H1 (cell line): ENCODE data around the gene RPL7L1. TPM values are rescaled to one million over a fixed set of nuclear protein-coding genes. Genes with fewer than 3 reads are reported as not detected.

ENCODE experiments used
- CTCF ChIA-PET: fragments of 300-600 bp; sonication (Branson Sonifier 250); formaldehyde crosslinking; loops from one replicate; lab custom pipeline; 2021; ENCODE audit not compliant: partially characterized antibody; lab: Charles Lee
- POLR2A ChIA-PET: fragments of 300-600 bp; sonication (Branson Sonifier 250); formaldehyde crosslinking; loops from one replicate; lab custom pipeline; 2021; ENCODE audit warnings: inconsistent platforms; ENCODE audit not compliant: partially characterized antibody; lab: Charles Lee
- DNase-seq, 2 experiments: peaks; one replicate each; pipeline versions ENCODE4 v3.0.0 to v3.0.0-alpha.2; 2010 to 2022; ENCODE audit warnings: low spot score in 2 of 2, low read depth in 1 of 2, mixed read lengths in 1 of 2
- FAIRE-seq: peaks from 2 replicates; lab custom pipeline; 2011; peaks lifted over from hg19 to GRCh38; lab: Jason Lieb, UNC
- H2AFZ ChIP-seq: 2 replicates; pipeline ENCODE4 v1.8.1; 2012; ENCODE audit warnings: low read length, inconsistent platforms
- H2AK5ac ChIP-seq: 2 replicates; pipeline ENCODE4 v1.6.1; 2013; ENCODE audit warnings: low read depth, low read length
- H2BK120ac ChIP-seq: replicated peaks from 2 replicates; pipeline ENCODE3; 2013; ENCODE audit warnings: low read depth, low read length, inconsistent platforms
- H2BK12ac ChIP-seq: 2 replicates; pipeline ENCODE4 v1.6.1; 2013; ENCODE audit warnings: low read depth, low read length
- H2BK15ac ChIP-seq: 2 replicates; pipeline ENCODE4 v1.6.1; 2013; ENCODE audit warnings: low read length
- H2BK20ac ChIP-seq: 2 replicates; pipeline ENCODE4 v1.6.1; 2013; ENCODE audit warnings: low read length
- H2BK5ac ChIP-seq: 2 replicates; pipeline ENCODE4 v1.6.1; 2013; ENCODE audit warnings: low read depth, low read length
- H3K14ac ChIP-seq: 2 replicates; pipeline ENCODE4 v1.6.1; 2013; ENCODE audit warnings: inconsistent platforms; ENCODE audit not compliant: insufficient read length
- H3K18ac ChIP-seq: 2 replicates; pipeline ENCODE4 v1.6.1; 2013; ENCODE audit warnings: low read length; ENCODE audit errors: extremely low read depth
- H3K23ac ChIP-seq: 2 replicates; pipeline ENCODE4 v1.6.1; 2013; ENCODE audit warnings: inconsistent platforms; ENCODE audit not compliant: insufficient read length
- H3K23me2 ChIP-seq: 2 replicates; pipeline ENCODE4 v1.6.1; 2013; ENCODE audit warnings: low read depth, low read length
- H3K27ac ChIP-seq: 2 replicates; pipeline ENCODE4 v1.6.1; 2011; ENCODE audit warnings: low read depth, low read length, inconsistent platforms
- H3K27me3 ChIP-seq, 4 experiments: replicated peaks in 1 of 4; 1 replicate in 1 of 4; 2 replicates in 3 of 4; pipeline versions ENCODE4 v1.6.1 to v1.8.1; 2011 to 2013; ENCODE audit warnings: low read length in 3 of 4, mild to moderate bottlenecking in 3 of 4, inconsistent platforms in 2 of 4, mixed read lengths in 2 of 4, moderate library complexity in 1 of 4; ENCODE audit not compliant: control insufficient read depth in 3 of 4, insufficient read depth in 3 of 4; ENCODE audit errors: extremely low read depth in 1 of 4
- H3K36me3 ChIP-seq, 4 experiments: 2 replicates each; pipeline versions ENCODE4 v1.6.1 to v1.8.1; 2011 to 2013; ENCODE audit warnings: mild to moderate bottlenecking in 4 of 4, low read length in 3 of 4, moderate library complexity in 2 of 4, control low read depth in 1 of 4, inconsistent platforms in 1 of 4; ENCODE audit not compliant: insufficient read depth in 4 of 4, control insufficient read depth in 2 of 4
- H3K4ac ChIP-seq: replicated peaks from 2 replicates; pipeline ENCODE3; 2013; ENCODE audit warnings: low read length, low read depth, mixed read lengths, inconsistent platforms; ENCODE audit not compliant: insufficient read length
- H3K4me1 ChIP-seq, 4 experiments: replicated peaks in 1 of 4; 1 replicate in 1 of 4; 2 replicates in 3 of 4; pipeline versions ENCODE4 v1.6.1 to v1.8.1; 2011 to 2013; ENCODE audit warnings: low read length in 3 of 4, inconsistent platforms in 2 of 4, mixed read lengths in 1 of 4; ENCODE audit not compliant: insufficient read depth in 4 of 4, control insufficient read depth in 3 of 4
- H3K4me2 ChIP-seq, 2 experiments: 2 replicates each; pipeline versions ENCODE4 v1.6.1 to v1.8.1; 2011 to 2013; ENCODE audit warnings: low read depth in 2 of 2, low read length in 2 of 2, control low read depth in 1 of 2, inconsistent platforms in 1 of 2, mild to moderate bottlenecking in 1 of 2; ENCODE audit not compliant: insufficient read depth in 1 of 2
- H3K4me3 ChIP-seq, 4 experiments: fragments of 200-600, 300-600 bp in 1 of 4; sonication (generic), shearing (Covaris generic), sonication (Bioruptor Twin) in 1 of 4; 2 replicates each; pipeline versions ENCODE4 v1.5.1 to v1.8.1; 2011 to 2016; ENCODE audit warnings: low read length in 4 of 4, low read depth in 3 of 4, control low read depth in 2 of 4, inconsistent platforms in 2 of 4, mild to moderate bottlenecking in 2 of 4, mixed read lengths in 1 of 4, moderate library complexity in 1 of 4; ENCODE audit not compliant: insufficient read depth in 2 of 4; ENCODE audit errors: extremely low read depth in 1 of 4
- H3K56ac ChIP-seq: replicated peaks from 2 replicates; pipeline ENCODE3; 2013; ENCODE audit warnings: low read depth, mild to moderate bottlenecking, mixed read lengths, low read length, inconsistent platforms; ENCODE audit not compliant: insufficient read length
- H3K79me1 ChIP-seq: 2 replicates; pipeline ENCODE4 v1.6.1; 2013; ENCODE audit warnings: low read depth, low read length, control low read depth
- H3K79me2 ChIP-seq, 2 experiments: 2 replicates each; pipeline versions ENCODE4 v1.6.1 to v1.8.1; 2012 to 2013; ENCODE audit warnings: low read length in 2 of 2, mild to moderate bottlenecking in 2 of 2, inconsistent platforms in 1 of 2; ENCODE audit not compliant: insufficient read depth in 2 of 2, control insufficient read depth in 1 of 2
- H3K9ac ChIP-seq, 4 experiments: replicated peaks in 1 of 4; 1 replicate in 1 of 4; 2 replicates in 3 of 4; pipeline versions ENCODE4 v1.6.1 to v1.8.1; 2011 to 2013; ENCODE audit warnings: low read depth in 3 of 4, low read length in 3 of 4, control low read depth in 2 of 4, mild to moderate bottlenecking in 2 of 4, moderate library complexity in 2 of 4, inconsistent platforms in 1 of 4; ENCODE audit errors: extremely low read depth in 1 of 4
- H3K9me3 ChIP-seq, 2 experiments: 2 replicates each; pipeline versions ENCODE4 v1.6.1 to v1.8.1; 2012 to 2013; ENCODE audit warnings: mild to moderate bottlenecking in 2 of 2, moderate library complexity in 2 of 2, control low read depth in 1 of 2, inconsistent platforms in 1 of 2, low read depth in 1 of 2, low read length in 1 of 2, mixed read lengths in 1 of 2; ENCODE audit not compliant: insufficient read depth in 2 of 2
- H4K20me1 ChIP-seq, 2 experiments: replicated peaks in 1 of 2; 2 replicates each; pipeline versions ENCODE3 to v1.8.1; 2011 to 2013; ENCODE audit warnings: inconsistent platforms in 2 of 2, low read length in 2 of 2, mild to moderate bottlenecking in 1 of 2; ENCODE audit not compliant: insufficient read depth in 2 of 2, control insufficient read depth in 1 of 2
- H4K5ac ChIP-seq: 2 replicates; pipeline ENCODE4 v1.6.1; 2013; ENCODE audit warnings: low read length, low read depth, mixed read lengths, inconsistent platforms; ENCODE audit not compliant: insufficient read length
- H4K8ac ChIP-seq: 2 replicates; pipeline ENCODE4 v1.8.0; 2013; ENCODE audit warnings: mild to moderate bottlenecking, moderate library complexity, low read length, inconsistent platforms; ENCODE audit not compliant: insufficient read depth; ENCODE audit errors: extremely low read depth
- H4K91ac ChIP-seq: replicated peaks from 2 replicates; pipeline ENCODE3; 2013; ENCODE audit warnings: low read length, mixed read lengths, inconsistent platforms; ENCODE audit not compliant: insufficient read length
- SP4 ChIP-seq: IDR thresholded peaks from 2 replicates; pipeline ENCODE4 v1.6.1; 2012; ENCODE audit warnings: low read length, inconsistent platforms
- WGBS, 2 experiments: shearing (Covaris generic) in 1 of 2; methylation state at CpG; one replicate each; pipeline versions ENCODE4 v1.1.6 to v1.1.7; 2013 to 2015; ENCODE audit warnings: low lambda C conversion rate in 2 of 2, mixed read lengths in 2 of 2, inconsistent platforms in 1 of 2, low coverage in 1 of 2, missing lambda C conversion rate in 1 of 2; ENCODE audit not compliant: insufficient replicate concordance in 2 of 2, insufficient coverage in 1 of 2, insufficient read length in 1 of 2; ENCODE audit errors: extremely low coverage in 1 of 2, missing lambda C conversion rate in 1 of 2; 5-methylcytosine and 5-hydroxymethylcytosine counted together
- polyA plus RNA-seq, 7 experiments: library from polyadenylated mRNA; depleted of rRNA in 3 of 7; stranded (reverse) in 5 of 7; unstranded in 2 of 7; fragments of >200 nt in 5 of 7; fragments of 200-250 nt in 2 of 7; gene quantifications; 1 replicate in 5 of 7; 2 replicates in 1 of 7; 4 replicates in 1 of 7; pipeline versions ENCODE4 v1.2.1 to v1.2.3, GENCODE V29; 2011 to 2013; ENCODE audit warnings: missing spikeins in 2 of 7, mixed read lengths in 2 of 7
- total RNA-seq: library from RNA; stranded (reverse); fragmentation: NEBNext Ultra II Directional; extraction: Animal tissue kit (Norgen Biotek cat#: 25700); gene quantifications from 2 replicates; pipeline ENCODE4 v1.2.1, GENCODE V29; 2021

The RPL7L1 gene
- total and polyA plus RNA-seq, 2 of the 8 experiments (the other 6 are each of a cell fraction or from before 2014, with no cell fraction given) = 31.0 to 117 TPM

GRCh38 chr6:42935322-42935721 lies 55.9 kb downstream of the RPL7L1 start:
- no peak overlapping the region for H2BK20ac ChIP-seq
- peaks cover 0 to 5% of the 10 kb centered on the region in 2 experiments for H4K20me1 ChIP-seq
- no peak overlapping the region for H3K27ac ChIP-seq
- FAIRE-seq = no peak
- no peak overlapping the region for H3K4ac ChIP-seq
- no peak overlapping the region for H3K4me2 ChIP-seq
- ChIA-PET CTCF (interaction anchor here (0.6 to 1.3 kb wide), 3 partner anchors 10 to 45 kb away, joined by 3 to 4 read pairs (median 3); a partner anchor contains a TSS), POLR2A (interaction anchor here (0.9 to 1.6 kb wide), 3 partner anchors 8 to 25 kb away, joined by 3 to 4 read pairs (median 4); partner anchors contain the start of gene GNMT)
- H3K79me1 ChIP-seq = peaks cover 13% of the 10 kb centered on the region; the same call in 1 of the 2 replicates
- H3K9ac ChIP-seq = no peak overlapping the region
- H3K9me3 ChIP-seq = no peaks in the 10 kb centered on the region
- peaks cover 3% of the 10 kb centered on the region for H3K23me2 ChIP-seq
- peaks cover 0 to 7% (median 4%) of the 10 kb centered on the region in 4 experiments; a peak in 4 of 7 replicates for H3K4me1 ChIP-seq
- peaks cover 0 to 46% of the 10 kb centered on the region in 2 experiments; a peak in 3 of 4 replicates for H3K79me2 ChIP-seq
- H3K23ac ChIP-seq = no peak overlapping the region
- no peak overlapping the region for H2BK15ac ChIP-seq
- H3K14ac ChIP-seq = no peak overlapping the region
- H3K27me3 ChIP-seq = no peaks in the 10 kb centered on the region
- H3K56ac ChIP-seq = no peak overlapping the region
- H3K36me3 ChIP-seq = peaks cover 3 to 49% (median 23%) of the 10 kb centered on the region in 4 experiments; a peak in 7 of 8 replicates
- no peak overlapping the region for H2BK120ac ChIP-seq
- H3K18ac ChIP-seq = no peak overlapping the region
- no peak for DNase-seq
- H3K4me3 ChIP-seq = no peak overlapping the region
- no peak overlapping the region for H4K8ac ChIP-seq
- H2BK5ac ChIP-seq = no peak overlapping the region
- no peak overlapping the region for H2AK5ac ChIP-seq
- no peak for TF ChIP-seq SP4
- no peak overlapping the region for H2AFZ ChIP-seq
- WGBS, 2 experiments = 96% methylated on average over 7 of the region's 7 CpGs; no CpG with 5 or more reads in 1 of the 2 experiments
- H2BK12ac ChIP-seq = no peak overlapping the region
- H4K5ac ChIP-seq = no peak overlapping the region
- no peak overlapping the region for H4K91ac ChIP-seq
